Fibroblast of lung (primary cell): ENCODE results near the gene CHM. TPM values are rescaled to one million over a fixed set of nuclear protein-coding genes. Genes with fewer than 3 reads are reported as not detected.

Source experiments
- DNase-seq, 2 donors: peaks; one replicate each; pipeline versions ENCODE4 v3.0.0 to v3.0.0-alpha.2; 2010; ENCODE audit warnings: low read depth in 2 of 2
- H2AFZ ChIP-seq: 2 replicates; pipeline ENCODE4 v1.5.1; 2012; ENCODE audit warnings: low read length, control low read depth, inconsistent platforms
- H3K27ac ChIP-seq: 2 replicates; pipeline ENCODE4 v1.5.1; 2011; ENCODE audit warnings: low read length, control low read depth; ENCODE audit not compliant: insufficient read depth
- H3K27me3 ChIP-seq: 2 replicates; pipeline ENCODE4 v1.5.1; 2011; ENCODE audit warnings: mild to moderate bottlenecking, low read length; ENCODE audit not compliant: control insufficient read depth, insufficient read depth
- H3K36me3 ChIP-seq: 2 replicates; pipeline ENCODE4 v1.5.1; 2011; ENCODE audit warnings: low read length; ENCODE audit not compliant: control insufficient read depth, insufficient read depth
- H3K4me1 ChIP-seq: 2 replicates; pipeline ENCODE4 v1.5.1; 2011; ENCODE audit warnings: low read length; ENCODE audit not compliant: control insufficient read depth, insufficient read depth; ENCODE audit errors: extremely low read depth
- H3K4me2 ChIP-seq: 2 replicates; pipeline ENCODE4 v1.5.1; 2011; ENCODE audit warnings: low read length, control low read depth; ENCODE audit not compliant: insufficient read depth; ENCODE audit errors: extremely low read depth
- H3K4me3 ChIP-seq, 4 experiments: fragments of 200-600 bp in 1 of 4; sonication (generic) in 1 of 4; replicated peaks in 1 of 4; 2 replicates each; pipeline ENCODE4 v1.5.1; 2011 to 2016; ENCODE audit warnings: low read length in 4 of 4, low read depth in 3 of 4, mild to moderate bottlenecking in 3 of 4, control low read depth in 2 of 4, inconsistent platforms in 1 of 4, mixed read lengths in 1 of 4; ENCODE audit not compliant: insufficient read depth in 1 of 4; ENCODE audit errors: control extremely low read depth in 1 of 4
- H3K79me2 ChIP-seq: 2 replicates; pipeline ENCODE4 v1.5.1; 2012; ENCODE audit warnings: mild to moderate bottlenecking, low read length, inconsistent platforms; ENCODE audit not compliant: control insufficient read depth, insufficient read depth
- H3K9ac ChIP-seq: 2 replicates; pipeline ENCODE4 v1.5.1; 2011; ENCODE audit warnings: mild to moderate bottlenecking, low read length, control low read depth; ENCODE audit not compliant: insufficient read depth
- H3K9me3 ChIP-seq: 2 replicates; pipeline ENCODE4 v1.5.1; 2012; ENCODE audit warnings: low read depth, low read length; ENCODE audit not compliant: control insufficient read depth, insufficient read depth
- H4K20me1 ChIP-seq: 2 replicates; pipeline ENCODE4 v1.5.1; 2011; ENCODE audit warnings: low read length; ENCODE audit not compliant: control insufficient read depth, insufficient read depth; ENCODE audit errors: extremely low read depth
- EZH2 ChIP-seq: IDR thresholded peaks from 2 replicates; pipeline ENCODE4 v1.5.1; 2012; ENCODE audit warnings: low read length, control low read depth, mild to moderate bottlenecking; ENCODE audit errors: missing control alignments
- polyA plus RNA-seq, 2 donors: library from polyadenylated mRNA; depleted of rRNA in 1 of 2; stranded (reverse) in 1 of 2; unstranded in 1 of 2; fragments of >200 nt; gene quantifications; 2 replicates each; pipeline ENCODE4 v1.2.1, GENCODE V29; 2011 to 2012; ENCODE audit warnings: missing spikeins in 1 of 2
- total RNA-seq: library from RNA; depleted of rRNA; stranded (reverse); fragments of >200 nt; gene quantifications from 2 replicates; pipeline ENCODE4 v1.2.1, GENCODE V29; 2014
- TF ChIP-seq, protein P1 (sequence below), 2 donors: IDR thresholded peaks in 1 of 2; conservative IDR thresholded peaks in 1 of 2; 1 replicate in 1 of 2; 2 replicates in 1 of 2; pipeline ENCODE4 v1.5.1; 2011 to 2012; ENCODE audit warnings: low read length in 2 of 2, control low read depth in 1 of 2, inconsistent platforms in 1 of 2, low read depth in 1 of 2, mild to moderate bottlenecking in 1 of 2

CHM gene
- total and polyA plus RNA-seq, 2 donors (not counting 1 experiment from before 2014, with no cell fraction given) = 22.4 to 33.4 TPM

DNA sequence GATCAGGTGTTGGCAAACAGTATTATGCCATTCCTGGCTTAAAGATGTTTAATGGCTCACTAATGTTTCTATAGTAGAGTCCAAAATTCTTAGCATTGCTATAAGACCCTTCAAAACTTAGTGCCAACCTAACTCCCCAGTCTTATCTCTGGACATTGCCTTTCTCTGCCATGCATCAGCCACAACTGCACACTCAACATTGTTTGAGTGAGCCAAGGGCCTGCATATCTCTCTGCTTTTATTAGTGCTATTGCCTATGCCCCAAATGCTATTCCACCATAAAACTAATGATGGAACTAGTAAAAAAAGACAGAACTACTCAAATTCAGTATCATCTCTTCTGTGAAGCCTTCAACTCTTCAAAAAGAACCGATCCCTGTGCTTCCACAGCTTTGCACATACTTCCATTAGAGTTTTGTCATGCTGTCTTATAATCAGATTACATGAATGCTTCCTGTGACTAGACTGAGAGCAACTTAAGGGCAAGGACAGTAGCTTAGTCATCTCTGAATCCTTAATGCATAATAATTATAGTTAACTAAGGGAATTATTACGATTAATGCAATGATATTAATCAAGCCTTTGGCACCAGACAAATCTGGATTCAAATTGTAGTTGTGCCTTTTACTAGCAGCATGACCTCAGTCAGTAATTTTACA is 53.7 kb downstream of the CHM start:
- Histone ChIP-seq H3K27me3 (no peaks in the 10 kb centered on the region), H3K27ac (no peak overlapping the region), H3K36me3 (no peaks in the 10 kb centered on the region), H3K4me2 (no peak overlapping the region), H3K9me3 (no peaks in the 10 kb centered on the region), H3K9ac (no peak overlapping the region), H3K4me3 (no peak overlapping the region), H3K79me2 (no peaks in the 10 kb centered on the region), H3K4me1 (peaks cover 2% of the 10 kb centered on the region), H2AFZ (no peak overlapping the region), H4K20me1 (no peaks in the 10 kb centered on the region)
- TF ChIP-seq, protein P1, sequence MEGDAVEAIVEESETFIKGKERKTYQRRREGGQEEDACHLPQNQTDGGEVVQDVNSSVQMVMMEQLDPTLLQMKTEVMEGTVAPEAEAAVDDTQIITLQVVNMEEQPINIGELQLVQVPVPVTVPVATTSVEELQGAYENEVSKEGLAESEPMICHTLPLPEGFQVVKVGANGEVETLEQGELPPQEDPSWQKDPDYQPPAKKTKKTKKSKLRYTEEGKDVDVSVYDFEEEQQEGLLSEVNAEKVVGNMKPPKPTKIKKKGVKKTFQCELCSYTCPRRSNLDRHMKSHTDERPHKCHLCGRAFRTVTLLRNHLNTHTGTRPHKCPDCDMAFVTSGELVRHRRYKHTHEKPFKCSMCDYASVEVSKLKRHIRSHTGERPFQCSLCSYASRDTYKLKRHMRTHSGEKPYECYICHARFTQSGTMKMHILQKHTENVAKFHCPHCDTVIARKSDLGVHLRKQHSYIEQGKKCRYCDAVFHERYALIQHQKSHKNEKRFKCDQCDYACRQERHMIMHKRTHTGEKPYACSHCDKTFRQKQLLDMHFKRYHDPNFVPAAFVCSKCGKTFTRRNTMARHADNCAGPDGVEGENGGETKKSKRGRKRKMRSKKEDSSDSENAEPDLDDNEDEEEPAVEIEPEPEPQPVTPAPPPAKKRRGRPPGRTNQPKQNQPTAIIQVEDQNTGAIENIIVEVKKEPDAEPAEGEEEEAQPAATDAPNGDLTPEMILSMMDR (conservative IDR thresholded peaks at IDR 0.05 in 1 of 2, IDR thresholded peaks at IDR 0.05 in 1 of 2; ENCODE audit: low read depth in 1 of 2, low read length in 2 of 2) = no peak
- TF ChIP-seq EZH2 = no peak
- DNase-seq = peak in 1 of 2 donors; percentile 16

DNA sequence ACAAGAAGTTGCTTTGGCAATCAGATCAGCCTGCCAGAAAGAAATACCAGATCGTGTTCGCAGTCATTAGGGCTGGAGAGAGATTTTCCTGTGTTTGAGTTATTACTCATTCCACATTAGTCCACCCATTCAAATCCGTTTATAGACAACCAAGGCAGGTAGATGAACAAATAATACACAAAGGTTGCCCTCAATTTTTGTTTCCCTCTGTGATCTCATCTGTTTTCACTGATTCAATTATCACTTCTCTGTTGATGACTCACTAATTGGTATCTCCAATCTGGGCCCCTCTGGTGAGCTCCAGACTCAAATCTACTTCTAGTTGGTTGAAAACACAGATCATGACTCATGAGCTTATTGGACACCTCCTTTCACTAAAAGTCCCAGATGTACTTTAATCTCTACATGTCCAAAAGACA is 54.5 kb downstream of the CHM start:
- no peak overlapping the region for H2AFZ ChIP-seq
- no peaks in the 10 kb centered on the region for H3K9me3 ChIP-seq
- TF ChIP-seq, protein P1 (conservative IDR thresholded peaks at IDR 0.05 in 1 of 2, IDR thresholded peaks at IDR 0.05 in 1 of 2; ENCODE audit: low read depth in 1 of 2, low read length in 2 of 2) = no peak
- no peak for TF ChIP-seq EZH2
- H3K4me1 ChIP-seq = peaks cover 2% of the 10 kb centered on the region
- H3K9ac ChIP-seq = no peak overlapping the region
- H3K27ac ChIP-seq = no peak overlapping the region
- peak; percentile 29 to 55 for DNase-seq
- no peaks in the 10 kb centered on the region for H4K20me1 ChIP-seq
- H3K4me3 ChIP-seq = no peak overlapping the region
- H3K4me2 ChIP-seq = no peak overlapping the region
- peaks cover 2% of the 10 kb centered on the region for H3K79me2 ChIP-seq
- H3K27me3 ChIP-seq = no peaks in the 10 kb centered on the region
- H3K36me3 ChIP-seq = no peaks in the 10 kb centered on the region

DNA sequence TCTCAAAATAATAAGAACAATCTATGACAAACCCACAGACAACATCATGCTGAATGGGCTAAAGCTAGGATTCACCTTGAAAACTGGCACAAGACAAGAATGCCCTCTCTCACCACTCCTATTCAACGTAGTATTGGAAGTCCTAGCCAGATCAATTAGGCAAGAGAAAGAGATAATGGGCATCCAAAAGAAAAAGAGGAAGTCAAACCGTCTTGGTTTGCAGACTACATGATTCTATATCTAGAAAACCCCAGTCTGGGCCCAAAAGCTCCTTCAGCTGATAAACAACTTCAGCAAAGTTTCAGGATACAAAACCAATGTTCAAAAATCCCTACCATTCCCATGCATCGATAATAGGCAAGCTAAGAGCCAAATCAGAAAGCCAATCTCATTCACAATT is 59.0 kb downstream of the CHM start:
- DNase-seq = no peak
- no peak overlapping the region for H3K9ac ChIP-seq
- H3K79me2 ChIP-seq = peaks cover 7% of the 10 kb centered on the region
- H3K27ac ChIP-seq = no peak overlapping the region
- no peaks in the 10 kb centered on the region for H3K9me3 ChIP-seq
- H3K4me3 ChIP-seq = no peak overlapping the region
- no peaks in the 10 kb centered on the region for H3K36me3 ChIP-seq
- no peak for TF ChIP-seq EZH2
- TF ChIP-seq, protein P1 (conservative IDR thresholded peaks at IDR 0.05 in 1 of 2, IDR thresholded peaks at IDR 0.05 in 1 of 2; ENCODE audit: low read depth in 1 of 2, low read length in 2 of 2) = no peak
- H3K4me2 ChIP-seq = no peak overlapping the region
- no peak overlapping the region for H2AFZ ChIP-seq
- H3K27me3 ChIP-seq = no peaks in the 10 kb centered on the region
- no peaks in the 10 kb centered on the region for H4K20me1 ChIP-seq
- H3K4me1 ChIP-seq = no peaks in the 10 kb centered on the region
